WTC11 (cell line): Measurements from ENCODE around the gene CFAP77. TPM values are rescaled to one million over a fixed set of nuclear protein-coding genes. Genes with fewer than 3 reads are reported as not detected.

Source experiments
- ATAC-seq: fragments of 200-7000 bp; cut with Tn5 transposase; 2 replicates; pipeline ENCODE4 v1.10.0; 2021; ENCODE audit warnings: mild to moderate bottlenecking, moderate library complexity
- CTCF ChIA-PET: fragments of 300-600 bp; sonication (Branson Sonifier 250); formaldehyde crosslinking; loops from one replicate; lab custom pipeline; 2021; ENCODE audit warnings: antibody characterized with exemption; lab: Charles Lee
- POLR2A ChIA-PET: fragments of 350-600 bp; sonication (Branson Sonifier 250); formaldehyde crosslinking; loops from one replicate; lab custom pipeline; 2021; ENCODE audit warnings: antibody characterized with exemption; lab: Charles Lee
- DNase-seq: peaks from one replicate; pipeline ENCODE4 v3.0.0; 2021; ENCODE audit warnings: low spot score
- H3K27ac Mint-ChIP-seq: 2 replicates; pipeline ENCODE4 v1.8.0; 2021; ENCODE audit warnings: mixed read lengths
- H3K27me3 Mint-ChIP-seq: 2 replicates; pipeline ENCODE4 v1.8.0; 2021; ENCODE audit warnings: low read depth, mild to moderate bottlenecking, moderate library complexity, mixed read lengths
- H3K36me3 Mint-ChIP-seq: 2 replicates; pipeline ENCODE4 v1.8.0; 2021; ENCODE audit warnings: mixed read lengths
- H3K4me1 Mint-ChIP-seq: 2 replicates; pipeline ENCODE4 v1.8.0; 2022; ENCODE audit warnings: mixed read lengths
- H3K4me3 Mint-ChIP-seq: 2 replicates; pipeline ENCODE4 v1.8.0; 2021; ENCODE audit warnings: mild to moderate bottlenecking, moderate library complexity, mixed read lengths
- H3K9me3 Mint-ChIP-seq: 2 replicates; pipeline ENCODE4 v1.8.0; 2021; ENCODE audit warnings: mixed read lengths
- CDX4 ChIP-seq: fragments of 250-450 bp; sonication (Bioruptor Pico); IDR thresholded peaks from 2 replicates; pipeline ENCODE4 v1.9.0; 2021; ENCODE audit warnings: moderate library complexity, mild to moderate bottlenecking, inconsistent platforms, borderline replicate concordance
- ERG ChIP-seq: fragments of 250-450 bp; sonication (Bioruptor Pico); IDR thresholded peaks from 2 replicates; pipeline ENCODE4 v1.8.0; 2021; ENCODE audit warnings: mild to moderate bottlenecking
- ESRRA ChIP-seq: sonication (generic); formaldehyde crosslinking; IDR thresholded peaks from 2 replicates; pipeline ENCODE4 v1.8.1; 2022; ENCODE audit warnings: mild to moderate bottlenecking, missing genetic modification reagents, borderline replicate concordance
- NFYB ChIP-seq: sonication (generic); formaldehyde crosslinking; conservative IDR thresholded peaks from 2 replicates; pipeline ENCODE4 v1.8.0; 2022; ENCODE audit warnings: low read depth, missing genetic modification reagents
- NR2C2 ChIP-seq: sonication (generic); formaldehyde crosslinking; IDR thresholded peaks from 2 replicates; pipeline ENCODE4 v1.8.0; 2022; ENCODE audit warnings: mild to moderate bottlenecking, missing genetic modification reagents
- RELA ChIP-seq: sonication (generic); formaldehyde crosslinking; IDR thresholded peaks from 2 replicates; pipeline ENCODE4 v1.8.1; 2022; ENCODE audit warnings: missing genetic modification reagents, mild to moderate bottlenecking, borderline replicate concordance
- TEAD4 ChIP-seq: sonication (generic); formaldehyde crosslinking; IDR thresholded peaks from 2 replicates; pipeline ENCODE4 v1.8.0; 2022; ENCODE audit warnings: mild to moderate bottlenecking, missing genetic modification reagents
- ZMAT4 ChIP-seq: fragments of 250-450 bp; sonication (Bioruptor Pico); IDR thresholded peaks from 2 replicates; pipeline ENCODE4 v1.9.0; 2021; ENCODE audit warnings: mild to moderate bottlenecking
- ZNF232 ChIP-seq: sonication (generic); formaldehyde crosslinking; IDR thresholded peaks from 2 replicates; pipeline ENCODE4 v1.8.0; 2022; ENCODE audit warnings: mild to moderate bottlenecking, missing genetic modification reagents
- ZNF281 ChIP-seq: sonication (generic); formaldehyde crosslinking; IDR thresholded peaks from 2 replicates; pipeline ENCODE4 v1.8.0; 2023; ENCODE audit warnings: mild to moderate bottlenecking, missing genetic modification reagents
- ZSCAN18 ChIP-seq: fragments of 250-450 bp; sonication (Bioruptor Pico); IDR thresholded peaks from 2 replicates; pipeline ENCODE4 v2.1.2; 2022; ENCODE audit warnings: mild to moderate bottlenecking, moderate library complexity
- total RNA-seq: library from RNA; stranded (reverse); gene quantifications from 3 replicates; pipeline ENCODE4 v1.2.3, GENCODE V29; 2021

Gene CFAP77
- total RNA-seq, 1 experiment from 2014 or later = 1.2 TPM

GRCh38 chr9:132616725-132617124 is 206.7 kb downstream of the CFAP77 start:
- peak overlapping the region; percentile 6; the same call in 1 of the 2 replicates for H3K27ac Mint-ChIP-seq

GRCh38 chr9:132622159-132622558 is 212.1 kb downstream of the CFAP77 start:
- no peak for ATAC-seq
- no peak for TF ChIP-seq ZNF232 (CRISPR knock-in tag)
- no peak overlapping the region for H3K4me3 Mint-ChIP-seq
- H3K36me3 Mint-ChIP-seq = peaks cover 35% of the 10 kb centered on the region
- no peak overlapping the region for H3K27ac Mint-ChIP-seq
- peaks cover 4% of the 10 kb centered on the region for H3K4me1 Mint-ChIP-seq
- DNase-seq = no peak
- H3K27me3 Mint-ChIP-seq = no peaks in the 10 kb centered on the region
- CTCF ChIA-PET = no interaction called here
- no peaks in the 10 kb centered on the region for H3K9me3 Mint-ChIP-seq
- POLR2A ChIA-PET = no interaction called here

More at GRCh38 chr9:132616725-132617124, 206.7 kb downstream of the CFAP77 start:
- Mint-ChIP-seq H3K4me3 (no peak overlapping the region), H3K36me3 (peaks cover 45% of the 10 kb centered on the region), H3K4me1 (peaks cover 27% of the 10 kb centered on the region), H3K27me3 (no peaks in the 10 kb centered on the region), H3K9me3 (no peaks in the 10 kb centered on the region)
- ATAC-seq = no peak
- CTCF ChIA-PET = interaction anchor here (1.0 kb wide), 1 partner anchor 85 kb away, joined by 3 read pairs; no protein-coding TSS in a partner anchor
- DNase-seq = no peak
- POLR2A ChIA-PET = no interaction called here
- TF ChIP-seq ZNF232 (CRISPR knock-in tag) (no peak), ZSCAN18 (no peak), ZNF281 (no peak), TEAD4 (CRISPR knock-in tag) (no peak), NFYB (CRISPR knock-in tag) (no peak), CDX4 (no peak), ESRRA (CRISPR knock-in tag) (no peak), ERG (CRISPR knock-in tag) (no peak), NR2C2 (no peak), RELA (CRISPR knock-in tag) (no peak), ZMAT4 (CRISPR knock-in tag) (no peak)

Other genes with a start within 250 kb of the CFAP77 start
- gene NTNG2, start 248.2 kb upstream of the CFAP77 start, total RNA-seq = 3.1 to 4.2 TPM (median 3.3 TPM) in 3 replicates
- gene SETX, start 55.2 kb upstream of the CFAP77 start, total RNA-seq = 26.0 to 30.1 TPM (median 26.7 TPM) in 3 replicates
- gene TTF1, start 3.4 kb upstream of the CFAP77 start, total RNA-seq = 18.3 to 23.8 TPM (median 20.5 TPM) in 3 replicates
- gene BARHL1, start 172.4 kb downstream of the CFAP77 start, total RNA-seq = 0.15 to 0.16 TPM in 2 of 3 replicates, not detected in the other